ENCODE results near the gene RPS6KC1. TPM values are rescaled to one million over a fixed set of nuclear protein-coding genes. Genes with fewer than 3 reads are reported as not detected.

Gene RPS6KC1
- total and polyA plus RNA-seq, 9 donors, result 6.8 to 24.6 (median 18.8) TPM

- intact Hi-C loops (cut with DNase I), result no loop called here
- Histone ChIP-seq H3K9me3 (no peaks in the 10 kb centered on the region), H3K27me3 (no peaks in the 10 kb centered on the region), H3K4me3 (no peak overlapping the region), H3K36me3 (no peaks in the 10 kb centered on the region), H3K27ac (no peak overlapping the region), H3K4me1 (ENCODE audit: insufficient read depth) (no peaks in the 10 kb centered on the region)
- no peak for TF ChIP-seq EP300 (IDR thresholded peaks at IDR 0.05)
- no peak for TF ChIP-seq CTCF (IDR thresholded peaks at IDR 0.05)
- no peak for TF ChIP-seq POLR2A (IDR thresholded peaks at IDR 0.05)
- 80 to 91% (median 91%) methylated on average over 2 of the region's 2 CpGs for WGBS, 3 donors
- no peak for DNase-seq
Observed at GRCh38 chr1:213266983-213267772, 216.1 kb downstream of the RPS6KC1 start.

GRCh38 chr1:213268221-213268620, 217.2 kb downstream of the RPS6KC1 start:
- Histone ChIP-seq H3K27ac (no peak overlapping the region), H3K36me3 (no peaks in the 10 kb centered on the region), H3K9me3 (no peaks in the 10 kb centered on the region), H3K4me1 (ENCODE audit: insufficient read depth) (no peaks in the 10 kb centered on the region), H3K27me3 (no peaks in the 10 kb centered on the region), H3K4me3 (no peak overlapping the region)
- TF ChIP-seq POLR2A (IDR thresholded peaks at IDR 0.05) (no peak), EP300 (IDR thresholded peaks at IDR 0.05) (no peak), CTCF (IDR thresholded peaks at IDR 0.05) (no peak)
- no peak for DNase-seq
- intact Hi-C loops (cut with DNase I), result no loop called here

GRCh38 chr1:213269829-213270228, 218.8 kb downstream of the RPS6KC1 start:
- intact Hi-C loops (cut with DNase I), result no loop called here
- no peaks in the 10 kb centered on the region for H3K27me3 ChIP-seq
- H3K4me3 ChIP-seq, result no peak overlapping the region
- no peaks in the 10 kb centered on the region for H3K9me3 ChIP-seq
- TF ChIP-seq CTCF (IDR thresholded peaks at IDR 0.05) (no peak), POLR2A (IDR thresholded peaks at IDR 0.05) (no peak), EP300 (IDR thresholded peaks at IDR 0.05) (no peak)
- no peak for DNase-seq
- WGBS, 3 donors, result 95 to 97% (median 96%) methylated on average over 1 of the region's 1 CpG
- no peaks in the 10 kb centered on the region for H3K4me1 ChIP-seq (ENCODE audit: insufficient read depth)
- H3K36me3 ChIP-seq, result no peaks in the 10 kb centered on the region
- no peak overlapping the region for H3K27ac ChIP-seq

- H3K9me3 ChIP-seq, result no peaks in the 10 kb centered on the region
- WGBS, 3 donors, result 7 to 22% (median 10%) methylated on average over 2 of the region's 2 CpGs
- H3K36me3 ChIP-seq, result no peaks in the 10 kb centered on the region
- no peak overlapping the region for H3K27ac ChIP-seq
- H3K27me3 ChIP-seq, result no peaks in the 10 kb centered on the region
- no peaks in the 10 kb centered on the region for H3K4me1 ChIP-seq (ENCODE audit: insufficient read depth)
- intact Hi-C loops (cut with DNase I), result no loop called here
- no peak overlapping the region for H3K4me3 ChIP-seq
- TF ChIP-seq CTCF (IDR thresholded peaks at IDR 0.05) (no peak), EP300 (IDR thresholded peaks at IDR 0.05) (no peak), POLR2A (IDR thresholded peaks at IDR 0.05) (no peak)
- DNase-seq, result no peak
Observed at GRCh38 chr1:213273546-213273945, 222.5 kb downstream of the RPS6KC1 start.

Data from ovary (tissue), 9 donors.